ENCODE measurements around the gene NEK1. TPM values are rescaled to one million over a fixed set of nuclear protein-coding genes. Genes with fewer than 3 reads are reported as not detected.
A peak's percentile ranks its signal among the peaks of the same experiment; 100 is the strongest.

NEK1 gene
- total RNA-seq, 4 donors from 2014 or later, result 10.2 to 15.8 (median 12.9) TPM

- H3K27ac ChIP-seq (replicated peaks in 1 of 4), result no peak overlapping the region
- peaks cover 12 to 30% (median 28%) of the 10 kb centered on the region in 4 donors for H3K4me1 ChIP-seq
- intact Hi-C loops (cut with DNase I), result loop anchor here (5.0 to 10.0 kb wide), 2 partner anchors 47 to 109 kb away; no protein-coding TSS in a partner anchor
- H3K4me3 ChIP-seq, result no peak overlapping the region
- no peak for DNase-seq (ENCODE audit: extremely low spot score)
- H3K9me3 ChIP-seq, result no peaks in the 10 kb centered on the region
- H3K27me3 ChIP-seq, result no peaks in the 10 kb centered on the region
- 79% methylated on average over 4 of the region's 4 CpGs for WGBS
- H3K36me3 ChIP-seq, result no peaks in the 10 kb centered on the region
- TF ChIP-seq POLR2A (IDR thresholded peaks at IDR 0.05; ENCODE audit: low read depth) (no peak), POLR2AphosphoS5 (IDR thresholded peaks at IDR 0.05) (no peak), EP300 (IDR thresholded peaks at IDR 0.05) (no peak)
- TF ChIP-seq, protein P1, sequence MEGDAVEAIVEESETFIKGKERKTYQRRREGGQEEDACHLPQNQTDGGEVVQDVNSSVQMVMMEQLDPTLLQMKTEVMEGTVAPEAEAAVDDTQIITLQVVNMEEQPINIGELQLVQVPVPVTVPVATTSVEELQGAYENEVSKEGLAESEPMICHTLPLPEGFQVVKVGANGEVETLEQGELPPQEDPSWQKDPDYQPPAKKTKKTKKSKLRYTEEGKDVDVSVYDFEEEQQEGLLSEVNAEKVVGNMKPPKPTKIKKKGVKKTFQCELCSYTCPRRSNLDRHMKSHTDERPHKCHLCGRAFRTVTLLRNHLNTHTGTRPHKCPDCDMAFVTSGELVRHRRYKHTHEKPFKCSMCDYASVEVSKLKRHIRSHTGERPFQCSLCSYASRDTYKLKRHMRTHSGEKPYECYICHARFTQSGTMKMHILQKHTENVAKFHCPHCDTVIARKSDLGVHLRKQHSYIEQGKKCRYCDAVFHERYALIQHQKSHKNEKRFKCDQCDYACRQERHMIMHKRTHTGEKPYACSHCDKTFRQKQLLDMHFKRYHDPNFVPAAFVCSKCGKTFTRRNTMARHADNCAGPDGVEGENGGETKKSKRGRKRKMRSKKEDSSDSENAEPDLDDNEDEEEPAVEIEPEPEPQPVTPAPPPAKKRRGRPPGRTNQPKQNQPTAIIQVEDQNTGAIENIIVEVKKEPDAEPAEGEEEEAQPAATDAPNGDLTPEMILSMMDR (IDR thresholded peaks at IDR 0.05), result no peak
Measured at GRCh38 chr4:169615467-169616106, 3.2 kb upstream of the NEK1 start.

DNA sequence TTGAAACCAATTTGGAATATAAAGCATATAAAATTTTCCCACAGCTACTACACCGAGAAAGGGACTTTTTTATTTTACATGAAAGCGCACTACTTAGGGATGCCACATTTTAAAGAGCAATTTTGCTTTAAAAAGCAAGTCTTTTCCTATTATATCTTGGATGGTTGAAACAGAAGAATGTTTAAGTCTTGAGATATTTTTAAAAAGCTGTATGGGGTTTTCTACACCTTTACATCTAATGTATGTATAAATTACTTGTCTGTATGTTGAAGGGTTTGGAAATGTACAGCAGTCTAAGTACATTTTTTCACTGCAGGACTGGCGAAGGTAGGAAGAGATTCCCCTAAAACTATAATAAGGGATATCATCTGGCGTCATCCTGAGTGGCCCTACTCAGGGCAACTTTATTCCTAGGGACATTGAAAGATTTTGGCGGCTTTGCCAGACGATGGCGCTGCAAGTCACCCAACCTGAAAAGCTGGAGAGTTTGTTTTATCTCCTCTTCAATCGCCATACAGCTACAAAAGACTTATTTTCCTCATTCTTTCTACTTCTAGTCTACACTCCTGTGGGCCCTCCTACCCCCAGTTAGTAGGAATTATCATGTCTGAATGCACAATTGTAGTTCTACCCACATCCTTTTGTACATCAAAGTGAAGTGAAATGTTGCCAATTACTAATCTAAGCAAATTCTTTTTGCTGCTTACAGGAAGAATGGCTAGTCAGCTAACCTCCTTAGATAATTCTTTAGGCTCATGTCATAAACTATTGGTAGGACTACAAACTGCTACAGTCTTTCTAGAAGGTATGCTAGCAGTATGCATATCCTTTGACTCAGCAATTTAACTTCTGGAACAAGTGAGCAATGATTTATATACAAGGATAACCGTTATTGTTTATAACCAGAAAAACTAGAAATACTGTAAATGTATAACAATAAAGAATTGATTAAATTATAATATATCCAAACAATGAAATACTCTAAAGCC lies 782 bp upstream of the NEK1 start:
- peak overlapping the region; percentile 93 to 96 (median 96) for H3K27ac ChIP-seq (replicated peaks in 1 of 4)
- H3K36me3 ChIP-seq, result peaks cover 0 to 5% (median 0%) of the 10 kb centered on the region in 4 donors
- H3K4me1 ChIP-seq, result peaks cover 9 to 33% (median 29%) of the 10 kb centered on the region in 4 donors
- no peaks in the 10 kb centered on the region for H3K9me3 ChIP-seq
- intact Hi-C loops (cut with DNase I), result loop anchor here (10.0 kb wide), 1 partner anchor 112 kb away; no protein-coding TSS in a partner anchor
- H3K27me3 ChIP-seq, result no peaks in the 10 kb centered on the region
- 1% methylated on average over 9 of the region's 9 CpGs for WGBS
- TF ChIP-seq POLR2A (IDR thresholded peaks at IDR 0.05; ENCODE audit: low read depth) (no peak), POLR2AphosphoS5 (IDR thresholded peaks at IDR 0.05) (no peak), EP300 (IDR thresholded peaks at IDR 0.05) (no peak)
- TF ChIP-seq, protein P1 (IDR thresholded peaks at IDR 0.05), result peak; percentile 67 to 74 (median 70)
- peak; percentile 92 for DNase-seq (ENCODE audit: extremely low spot score)
- peak overlapping the region; percentile 81 to 96 (median 86) for H3K4me3 ChIP-seq

- TF ChIP-seq POLR2AphosphoS5 (IDR thresholded peaks at IDR 0.05) (no peak), EP300 (IDR thresholded peaks at IDR 0.05) (no peak), POLR2A (IDR thresholded peaks at IDR 0.05; ENCODE audit: low read depth) (no peak)
- TF ChIP-seq, protein P1 (IDR thresholded peaks at IDR 0.05), result no peak
- H3K27ac ChIP-seq (replicated peaks in 1 of 4), result peak overlapping the region in 3 of 4 donors; percentile 93 to 96 (median 96)
Measured at GRCh38 chr4:169611157-169611556, 1.2 kb downstream of the NEK1 start.

DNA sequence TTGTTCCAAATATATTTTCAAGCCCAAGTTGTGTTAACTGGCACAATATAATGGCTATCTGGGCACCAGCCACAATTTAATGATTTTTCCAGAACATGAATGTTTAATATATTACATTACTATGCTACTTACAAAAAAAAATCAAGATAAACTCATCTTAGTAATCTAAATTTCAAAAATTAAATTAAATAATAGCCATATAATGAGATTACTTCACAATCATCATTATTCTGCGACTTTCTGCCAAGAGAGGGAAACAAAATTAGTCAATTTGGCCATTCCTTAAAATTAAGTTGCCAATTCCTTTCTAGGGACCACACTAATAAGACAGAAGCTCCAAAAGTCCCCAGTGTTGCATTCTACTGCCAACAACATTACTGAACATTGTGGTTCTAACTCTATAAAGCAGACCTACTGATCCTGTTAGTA lies 7.5 kb downstream of the NEK1 start:
- Histone ChIP-seq H3K27me3 (no peaks in the 10 kb centered on the region), H3K4me1 (peaks cover 0 to 11% (median 3%) of the 10 kb centered on the region in 4 donors), H3K9me3 (no peaks in the 10 kb centered on the region), H3K27ac (replicated peaks in 1 of 4) (peak overlapping the region in 1 of 4 donors; percentile 5), H3K4me3 (no peak overlapping the region), H3K36me3 (peaks cover 0 to 27% (median 12%) of the 10 kb centered on the region in 4 donors)
- 90% methylated on average over 1 of the region's 1 CpG for WGBS
- DNase-seq (ENCODE audit: extremely low spot score), result no peak
- intact Hi-C loops (cut with DNase I), result no loop called here
- no peak for TF ChIP-seq EP300 (IDR thresholded peaks at IDR 0.05)
- no peak for TF ChIP-seq POLR2A (IDR thresholded peaks at IDR 0.05; ENCODE audit: low read depth)
- no peak for TF ChIP-seq POLR2AphosphoS5 (IDR thresholded peaks at IDR 0.05)
- TF ChIP-seq, protein P1 (IDR thresholded peaks at IDR 0.05), result no peak

More at GRCh38 chr4:169611157-169611556, 1.2 kb downstream of the NEK1 start:
- Histone ChIP-seq H3K4me3 (peak overlapping the region; percentile 6 to 88 (median 82)), H3K36me3 (peaks cover 0 to 5% (median 0%) of the 10 kb centered on the region in 4 donors), H3K4me1 (peaks cover 9 to 33% (median 29%) of the 10 kb centered on the region in 4 donors), H3K9me3 (no peaks in the 10 kb centered on the region), H3K27me3 (no peaks in the 10 kb centered on the region)
- no peak for DNase-seq (ENCODE audit: extremely low spot score)
- 54% methylated on average over 4 of the region's 4 CpGs for WGBS
- intact Hi-C loops (cut with DNase I), result loop anchor here (10.0 kb wide), 1 partner anchor 114 kb away; no protein-coding TSS in a partner anchor
